Liver (tissue), 9 donors: Measurements from ENCODE around the gene CALHM3. TPM values are rescaled to one million over a fixed set of nuclear protein-coding genes. Genes with fewer than 3 reads are reported as not detected.

Experiments
- DNase-seq: peaks from one replicate; pipeline ENCODE4 v3.0.0-alpha.2; 2017; ENCODE audit warnings: low spot score
- H3K27ac ChIP-seq, 2 donors: one replicate each; pipeline ENCODE4 v1.7.0; 2013; ENCODE audit warnings: inconsistent platforms in 2 of 2, low read length in 2 of 2, control low read depth in 1 of 2, low read depth in 1 of 2, mild to moderate bottlenecking in 1 of 2
- H3K27me3 ChIP-seq, 4 donors: one replicate each; pipeline versions ENCODE4 v1.6.1 to v1.7.0; 2013; ENCODE audit warnings: low read length in 3 of 4, inconsistent platforms in 1 of 4, mild to moderate bottlenecking in 1 of 4, moderate library complexity in 1 of 4; ENCODE audit not compliant: control insufficient read depth in 4 of 4, insufficient read depth in 4 of 4
- H3K36me3 ChIP-seq, 4 donors: one replicate each; pipeline versions ENCODE4 v1.6.1 to v1.7.0; 2013; ENCODE audit warnings: low read length in 3 of 4, mild to moderate bottlenecking in 3 of 4, low read depth in 1 of 4, moderate library complexity in 1 of 4; ENCODE audit not compliant: control insufficient read depth in 4 of 4, insufficient read depth in 3 of 4
- H3K4me1 ChIP-seq, 4 donors: one replicate each; pipeline versions ENCODE4 v1.6.1 to v1.7.0; 2013; ENCODE audit warnings: low read length in 3 of 4, mild to moderate bottlenecking in 3 of 4, moderate library complexity in 1 of 4; ENCODE audit not compliant: control insufficient read depth in 4 of 4, insufficient read depth in 4 of 4
- H3K4me3 ChIP-seq, 3 donors: one replicate each; pipeline versions ENCODE4 v1.6.1 to v1.7.0; 2013; ENCODE audit warnings: low read length in 3 of 3, control low read depth in 1 of 3, low read depth in 1 of 3, mild to moderate bottlenecking in 1 of 3
- H3K9ac ChIP-seq, 2 donors: one replicate each; pipeline ENCODE4 v1.7.0; 2013; ENCODE audit warnings: low read length in 2 of 2, mild to moderate bottlenecking in 2 of 2, moderate library complexity in 2 of 2, control low read depth in 1 of 2, low read depth in 1 of 2
- H3K9me3 ChIP-seq, 4 donors: one replicate each; pipeline versions ENCODE4 v1.6.1 to v1.7.0; 2013; ENCODE audit warnings: low read length in 3 of 4; ENCODE audit not compliant: control insufficient read depth in 4 of 4
- EGR1 ChIP-seq, 2 donors: IDR thresholded peaks; 2 replicates each; pipeline ENCODE4 v1.6.1; 2016 to 2018; ENCODE audit warnings: antibody characterized with exemption in 2 of 2, low read depth in 2 of 2
- FOXA1 ChIP-seq: IDR thresholded peaks from 2 replicates; pipeline ENCODE4 v1.6.1; 2016; ENCODE audit warnings: antibody characterized with exemption
- FOXA2 ChIP-seq: IDR thresholded peaks from 2 replicates; pipeline ENCODE4 v1.6.1; 2016; ENCODE audit warnings: antibody characterized with exemption
- GABPA ChIP-seq, 2 donors: IDR thresholded peaks in 1 of 2; conservative IDR thresholded peaks in 1 of 2; 2 replicates each; pipeline ENCODE4 v1.6.1; 2016; ENCODE audit warnings: antibody characterized with exemption in 2 of 2, mild to moderate bottlenecking in 1 of 2, moderate library complexity in 1 of 2
- HNF4G ChIP-seq: IDR thresholded peaks from 2 replicates; pipeline ENCODE4 v1.6.1; 2016; ENCODE audit warnings: antibody characterized with exemption
- JUND ChIP-seq, 2 donors: IDR thresholded peaks; 2 replicates each; pipeline ENCODE4 v1.6.1; 2016; ENCODE audit warnings: antibody characterized with exemption in 2 of 2
- NR2F2 ChIP-seq: IDR thresholded peaks from 2 replicates; pipeline ENCODE4 v1.6.1; 2016; ENCODE audit warnings: antibody characterized with exemption
- RAD21 ChIP-seq, 2 donors: IDR thresholded peaks; 2 replicates each; pipeline ENCODE4 v1.6.1; 2016; ENCODE audit warnings: antibody characterized with exemption in 2 of 2, mild to moderate bottlenecking in 2 of 2
- REST ChIP-seq: IDR thresholded peaks from 2 replicates; pipeline ENCODE4 v1.6.1; 2016; ENCODE audit warnings: antibody characterized with exemption, mild to moderate bottlenecking
- RXRA ChIP-seq, 2 donors: IDR thresholded peaks; 2 replicates each; pipeline ENCODE4 v1.6.1; 2017 to 2018; ENCODE audit warnings: antibody characterized with exemption in 2 of 2, mild to moderate bottlenecking in 1 of 2
- SP1 ChIP-seq: IDR thresholded peaks from 2 replicates; pipeline ENCODE4 v1.6.1; 2018; ENCODE audit warnings: antibody characterized with exemption, mild to moderate bottlenecking
- TAF1 ChIP-seq: conservative IDR thresholded peaks from 2 replicates; pipeline ENCODE4 v1.6.1; 2016; ENCODE audit warnings: antibody characterized with exemption, mild to moderate bottlenecking
- WGBS: extraction: QIAGEN DNeasy Blood & Tissue Kit; methylation state at CpG from one replicate; pipeline ENCODE4 v1.1.7; 2013; 5-methylcytosine and 5-hydroxymethylcytosine counted together
- polyA plus RNA-seq, 2 donors: library from polyadenylated mRNA; stranded (reverse) in 1 of 2; unstranded in 1 of 2; fragments of 200-250 nt in 1 of 2; fragments of >200 nt in 1 of 2; fragmentation: Nextera tagmentation in 1 of 2; extraction: Ambion mirVana in 1 of 2; gene quantifications; one replicate each; pipeline versions ENCODE4 v1.2.1 to v1.2.3, GENCODE V29; 2013 to 2015
- total RNA-seq, 2 donors: library from RNA; depleted of rRNA; stranded (reverse); fragments of >200 nt; gene quantifications; one replicate each; pipeline ENCODE4 v1.2.3, GENCODE V29; 2014
- TF ChIP-seq, protein P1 (sequence below): fragments of 150-350 bp; IDR thresholded peaks from 2 replicates; pipeline ENCODE4 v1.5.1; 2017; ENCODE audit warnings: improper control_type of control experiment, low read depth, low read length; ENCODE audit not compliant: missing input control
- TF ChIP-seq, protein P2 (sequence below): IDR thresholded peaks from 2 replicates; pipeline ENCODE4 v1.6.1; 2016; ENCODE audit warnings: antibody characterized with exemption
- TF ChIP-seq, protein P3 (sequence below): IDR thresholded peaks from 2 replicates; pipeline ENCODE4 v1.6.1; 2016; ENCODE audit warnings: antibody characterized with exemption
- donor health status: healthy.
- donor health status: healthy.
- donor health status: healthy.
- donor health status: healthy.
- donor health status: healthy.

Gene CALHM3
- total and polyA plus RNA-seq, 4 donors = 0.14 TPM; not detected in 3

DNA sequence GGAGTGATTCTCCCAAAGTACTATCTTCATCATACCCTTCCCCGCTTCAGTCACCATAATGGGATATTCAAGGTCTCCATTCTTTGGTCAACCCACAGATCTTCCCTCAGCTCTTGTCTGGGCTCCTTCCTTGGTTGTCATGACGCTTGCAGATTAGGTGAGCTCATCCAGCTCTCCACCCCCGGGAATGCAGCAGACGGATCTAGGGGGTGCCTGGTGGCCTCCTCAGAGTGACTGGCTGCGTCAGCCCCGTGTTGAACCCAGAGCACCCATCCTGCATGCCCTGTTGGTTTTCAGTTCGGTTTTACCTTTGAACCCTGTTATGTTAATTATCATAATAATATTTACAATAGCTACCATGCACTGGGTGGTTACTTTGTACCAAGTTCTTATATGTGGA is 20.8 kb upstream of the CALHM3 start:
- TF ChIP-seq, protein P1, sequence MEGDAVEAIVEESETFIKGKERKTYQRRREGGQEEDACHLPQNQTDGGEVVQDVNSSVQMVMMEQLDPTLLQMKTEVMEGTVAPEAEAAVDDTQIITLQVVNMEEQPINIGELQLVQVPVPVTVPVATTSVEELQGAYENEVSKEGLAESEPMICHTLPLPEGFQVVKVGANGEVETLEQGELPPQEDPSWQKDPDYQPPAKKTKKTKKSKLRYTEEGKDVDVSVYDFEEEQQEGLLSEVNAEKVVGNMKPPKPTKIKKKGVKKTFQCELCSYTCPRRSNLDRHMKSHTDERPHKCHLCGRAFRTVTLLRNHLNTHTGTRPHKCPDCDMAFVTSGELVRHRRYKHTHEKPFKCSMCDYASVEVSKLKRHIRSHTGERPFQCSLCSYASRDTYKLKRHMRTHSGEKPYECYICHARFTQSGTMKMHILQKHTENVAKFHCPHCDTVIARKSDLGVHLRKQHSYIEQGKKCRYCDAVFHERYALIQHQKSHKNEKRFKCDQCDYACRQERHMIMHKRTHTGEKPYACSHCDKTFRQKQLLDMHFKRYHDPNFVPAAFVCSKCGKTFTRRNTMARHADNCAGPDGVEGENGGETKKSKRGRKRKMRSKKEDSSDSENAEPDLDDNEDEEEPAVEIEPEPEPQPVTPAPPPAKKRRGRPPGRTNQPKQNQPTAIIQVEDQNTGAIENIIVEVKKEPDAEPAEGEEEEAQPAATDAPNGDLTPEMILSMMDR = no peak
- no peak for TF ChIP-seq TAF1
- DNase-seq = no peak
- Histone ChIP-seq H3K4me3 (no peak overlapping the region), H3K9me3 (no peaks in the 10 kb centered on the region), H3K36me3 (no peaks in the 10 kb centered on the region), H3K27ac (no peak overlapping the region), H3K27me3 (peaks cover 0 to under 1% (median 0%) of the 10 kb centered on the region in 4 donors), H3K9ac (no peak overlapping the region), H3K4me1 (no peaks in the 10 kb centered on the region)
- WGBS = 59% methylated on average over 7 of the region's 7 CpGs

GRCh38 chr10:103498936-103499638 is 20.0 kb upstream of the CALHM3 start:
- peaks cover 0 to 5% (median 3%) of the 10 kb centered on the region in 4 donors for H3K27me3 ChIP-seq

More at GRCh38 chr10:103498936-103499638, 20.0 kb upstream of the CALHM3 start:
- WGBS = 80% methylated on average over 5 of the region's 5 CpGs
- Histone ChIP-seq H3K27ac (no peak overlapping the region), H3K9me3 (no peaks in the 10 kb centered on the region), H3K4me1 (peaks cover 0 to 5% (median 3%) of the 10 kb centered on the region in 4 donors), H3K36me3 (no peaks in the 10 kb centered on the region), H3K9ac (no peak overlapping the region), H3K4me3 (no peak overlapping the region)
- TF ChIP-seq SP1 (no peak), NR2F2 (no peak), JUND (IDR thresholded peaks at IDR 0.05) (no peak), HNF4G (no peak), GABPA (IDR thresholded peaks at IDR 0.05 in 1 of 2, conservative IDR thresholded peaks at IDR 0.05 in 1 of 2) (no peak), RAD21 (IDR thresholded peaks at IDR 0.05) (no peak), FOXA2 (no peak), EGR1 (IDR thresholded peaks at IDR 0.05; ENCODE audit: low read depth in 2 of 2) (no peak), REST (no peak), FOXA1 (no peak), TAF1 (no peak), RXRA (IDR thresholded peaks at IDR 0.05) (no peak)
- TF ChIP-seq, protein P2, sequence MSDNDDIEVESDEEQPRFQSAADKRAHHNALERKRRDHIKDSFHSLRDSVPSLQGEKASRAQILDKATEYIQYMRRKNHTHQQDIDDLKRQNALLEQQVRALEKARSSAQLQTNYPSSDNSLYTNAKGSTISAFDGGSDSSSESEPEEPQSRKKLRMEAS = no peak
- TF ChIP-seq, protein P3, sequence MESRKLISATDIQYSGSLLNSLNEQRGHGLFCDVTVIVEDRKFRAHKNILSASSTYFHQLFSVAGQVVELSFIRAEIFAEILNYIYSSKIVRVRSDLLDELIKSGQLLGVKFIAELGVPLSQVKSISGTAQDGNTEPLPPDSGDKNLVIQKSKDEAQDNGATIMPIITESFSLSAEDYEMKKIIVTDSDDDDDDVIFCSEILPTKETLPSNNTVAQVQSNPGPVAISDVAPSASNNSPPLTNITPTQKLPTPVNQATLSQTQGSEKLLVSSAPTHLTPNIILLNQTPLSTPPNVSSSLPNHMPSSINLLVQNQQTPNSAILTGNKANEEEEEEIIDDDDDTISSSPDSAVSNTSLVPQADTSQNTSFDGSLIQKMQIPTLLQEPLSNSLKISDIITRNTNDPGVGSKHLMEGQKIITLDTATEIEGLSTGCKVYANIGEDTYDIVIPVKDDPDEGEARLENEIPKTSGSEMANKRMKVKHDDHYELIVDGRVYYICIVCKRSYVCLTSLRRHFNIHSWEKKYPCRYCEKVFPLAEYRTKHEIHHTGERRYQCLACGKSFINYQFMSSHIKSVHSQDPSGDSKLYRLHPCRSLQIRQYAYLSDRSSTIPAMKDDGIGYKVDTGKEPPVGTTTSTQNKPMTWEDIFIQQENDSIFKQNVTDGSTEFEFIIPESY = no peak
- TF ChIP-seq, protein P1 = no peak
- no peak for DNase-seq
